ENCODE results near the gene IL27RA. TPM values are rescaled to one million over a fixed set of nuclear protein-coding genes. Genes with fewer than 3 reads are reported as not detected.

Gene IL27RA
- total RNA-seq, 1 donor, result 3.9 TPM

DNA sequence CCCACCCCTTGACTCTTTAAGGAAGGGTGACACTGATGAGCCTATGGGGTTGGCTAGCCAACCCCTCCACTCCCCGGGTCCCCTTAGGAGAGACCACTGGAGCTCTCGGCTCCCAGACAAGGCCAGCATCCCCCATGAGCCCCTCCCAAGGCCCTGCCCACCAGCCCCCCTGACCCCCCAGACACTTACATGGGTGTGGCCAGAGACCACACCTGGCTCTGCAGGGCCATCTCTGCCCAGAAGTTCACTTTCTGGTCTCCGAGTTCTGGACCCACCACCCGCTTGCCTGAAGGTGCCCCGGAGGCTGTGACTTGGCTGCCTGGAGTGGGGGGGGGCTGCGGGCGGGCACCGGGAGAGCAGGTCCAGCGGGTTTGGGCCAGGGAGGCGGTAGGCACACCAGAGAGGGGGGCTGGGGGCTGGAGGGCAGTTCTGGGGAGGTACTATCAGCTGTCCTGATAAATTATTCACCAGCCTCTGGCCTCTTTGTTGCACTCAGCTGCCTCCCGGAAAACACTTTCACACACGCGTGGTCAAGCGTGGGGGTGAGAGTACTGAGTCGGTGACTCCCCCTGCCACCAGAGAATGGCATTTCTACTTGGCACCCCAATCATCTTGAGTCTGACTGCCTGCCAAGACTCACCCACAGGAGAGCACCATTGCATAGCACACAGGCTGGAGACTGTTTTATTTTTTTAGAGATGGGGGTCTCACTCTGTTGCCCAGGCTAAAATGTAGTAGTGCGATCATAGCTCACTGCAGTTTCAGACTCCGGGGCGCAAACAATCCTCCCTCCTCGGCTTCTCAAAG, 30.4 kb downstream of the IL27RA start, which contains the start of gene PALM3:
TSS of gene PALM3 (minus strand) at position 326 of the 807 bp plus-strand sequence. CDS start at position 230, 96 bp downstream.
- TF ChIP-seq, protein P1, sequence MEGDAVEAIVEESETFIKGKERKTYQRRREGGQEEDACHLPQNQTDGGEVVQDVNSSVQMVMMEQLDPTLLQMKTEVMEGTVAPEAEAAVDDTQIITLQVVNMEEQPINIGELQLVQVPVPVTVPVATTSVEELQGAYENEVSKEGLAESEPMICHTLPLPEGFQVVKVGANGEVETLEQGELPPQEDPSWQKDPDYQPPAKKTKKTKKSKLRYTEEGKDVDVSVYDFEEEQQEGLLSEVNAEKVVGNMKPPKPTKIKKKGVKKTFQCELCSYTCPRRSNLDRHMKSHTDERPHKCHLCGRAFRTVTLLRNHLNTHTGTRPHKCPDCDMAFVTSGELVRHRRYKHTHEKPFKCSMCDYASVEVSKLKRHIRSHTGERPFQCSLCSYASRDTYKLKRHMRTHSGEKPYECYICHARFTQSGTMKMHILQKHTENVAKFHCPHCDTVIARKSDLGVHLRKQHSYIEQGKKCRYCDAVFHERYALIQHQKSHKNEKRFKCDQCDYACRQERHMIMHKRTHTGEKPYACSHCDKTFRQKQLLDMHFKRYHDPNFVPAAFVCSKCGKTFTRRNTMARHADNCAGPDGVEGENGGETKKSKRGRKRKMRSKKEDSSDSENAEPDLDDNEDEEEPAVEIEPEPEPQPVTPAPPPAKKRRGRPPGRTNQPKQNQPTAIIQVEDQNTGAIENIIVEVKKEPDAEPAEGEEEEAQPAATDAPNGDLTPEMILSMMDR (IDR thresholded peaks at IDR 0.05; ENCODE audit: insufficient read depth, low read depth, low read length), result no peak
- no peak for DNase-seq (ENCODE audit: low read depth)
- no peak within 1 kb of the TSS for H3K4me3 ChIP-seq (ENCODE audit: low read depth, low read length)

DNA sequence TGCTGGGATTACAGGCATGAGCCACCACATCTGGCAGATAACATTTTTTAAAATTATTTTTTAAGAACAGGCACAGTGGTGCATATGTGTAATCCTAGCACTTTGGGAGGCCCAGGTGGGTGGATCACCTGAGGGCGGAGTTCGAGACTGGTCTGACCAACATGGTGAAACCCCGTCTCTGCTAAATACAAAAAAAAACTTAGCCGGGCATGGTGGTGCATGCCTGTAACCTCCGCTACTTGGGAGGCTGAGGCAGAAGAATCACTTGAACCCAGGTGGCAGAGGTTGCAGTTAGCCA, 30.9 kb downstream of the IL27RA start:
- H3K4me3 ChIP-seq (ENCODE audit: low read depth, low read length), result no peak overlapping the region
- TF ChIP-seq, protein P1 (IDR thresholded peaks at IDR 0.05; ENCODE audit: insufficient read depth, low read depth, low read length), result no peak
- no peak for DNase-seq (ENCODE audit: low read depth)

DNA sequence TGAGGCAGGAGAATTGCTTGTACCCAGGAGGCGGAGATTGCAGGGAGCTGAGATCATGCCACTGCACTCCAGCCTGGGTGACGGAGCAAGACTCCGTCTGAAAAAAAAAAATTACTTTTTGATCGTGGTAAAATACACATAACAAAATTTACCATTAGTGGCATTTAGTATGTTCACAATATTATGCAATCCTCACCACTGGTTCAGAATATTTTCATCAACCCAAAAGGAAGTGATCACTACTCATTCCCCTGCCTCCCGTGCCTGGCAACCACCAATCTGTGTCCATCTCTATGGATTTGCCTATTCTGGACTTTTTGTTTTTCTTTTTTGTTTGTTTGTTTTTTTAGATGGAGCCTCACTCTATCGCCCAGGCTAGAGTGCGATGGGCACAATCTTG, 31.5 kb downstream of the IL27RA start:
- TF ChIP-seq, protein P1 (IDR thresholded peaks at IDR 0.05; ENCODE audit: insufficient read depth, low read depth, low read length), result no peak
- H3K4me3 ChIP-seq (ENCODE audit: low read depth, low read length), result no peak overlapping the region
- no peak for DNase-seq (ENCODE audit: low read depth)

DNA sequence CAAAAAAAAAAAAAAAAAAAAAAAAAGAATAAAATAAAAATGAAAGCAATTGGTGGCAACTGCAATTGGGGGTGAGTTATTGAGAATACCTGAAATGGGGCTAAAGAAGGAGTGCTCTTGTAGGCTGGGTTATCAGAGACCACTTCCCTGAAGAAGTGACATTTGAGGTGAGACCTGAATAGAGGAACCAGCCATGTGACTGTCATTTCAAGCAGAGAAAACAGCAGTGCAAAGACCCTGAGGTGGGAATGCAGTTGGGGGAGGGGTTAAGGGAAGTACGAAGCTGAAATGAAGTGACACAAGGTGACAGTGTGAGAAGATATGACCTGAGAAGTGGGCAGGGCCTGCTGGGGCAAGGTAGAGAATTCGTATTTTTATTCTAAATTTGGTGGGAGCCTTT, 34.6 kb downstream of the IL27RA start:
- TF ChIP-seq, protein P1 (IDR thresholded peaks at IDR 0.05; ENCODE audit: insufficient read depth, low read depth, low read length), result no peak
- no peak overlapping the region for H3K4me3 ChIP-seq (ENCODE audit: low read depth, low read length)
- no peak for DNase-seq (ENCODE audit: low read depth)

DNA sequence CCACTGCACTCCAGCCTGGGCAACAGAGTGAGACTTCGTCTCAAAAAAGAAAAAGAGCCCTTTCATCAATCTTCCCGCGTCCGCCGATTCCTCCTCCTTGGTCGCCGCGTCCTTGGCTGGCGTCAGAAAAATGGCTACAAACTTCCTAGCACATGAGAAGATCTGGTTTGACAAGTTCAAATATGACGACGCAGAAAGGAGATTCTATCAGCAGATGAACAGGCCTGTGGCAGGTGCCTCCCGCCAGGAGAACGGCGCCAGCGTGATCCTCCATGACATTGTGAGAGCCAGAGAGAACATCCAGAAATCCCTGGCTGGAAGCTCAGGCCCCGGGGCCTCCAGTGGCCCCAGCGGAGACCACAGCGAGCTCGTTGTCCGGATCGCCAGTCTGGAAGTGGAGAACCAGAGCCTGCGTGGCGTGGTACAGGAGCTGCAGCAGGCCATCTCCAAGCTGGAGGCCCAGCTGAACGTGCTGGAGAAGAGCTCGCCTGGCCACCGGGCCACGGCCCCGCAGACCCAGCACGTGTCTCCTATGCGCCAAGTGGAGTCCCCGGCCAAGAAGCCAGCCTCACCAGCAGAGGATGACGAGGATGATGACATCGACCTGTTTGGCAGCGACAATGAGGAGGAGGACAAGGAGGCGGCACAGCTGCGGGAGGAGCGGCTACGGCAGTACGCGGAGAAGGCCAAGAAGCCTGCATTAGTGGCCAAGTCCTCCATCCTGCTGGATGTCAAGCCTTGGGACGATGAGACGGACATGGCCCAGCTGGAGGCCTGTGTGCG, 38.9 kb downstream of the IL27RA start:
- TF ChIP-seq, protein P1 (IDR thresholded peaks at IDR 0.05; ENCODE audit: insufficient read depth, low read depth, low read length), result no peak
- no peak for DNase-seq (ENCODE audit: low read depth)
- no peak overlapping the region for H3K4me3 ChIP-seq (ENCODE audit: low read depth, low read length)

DNA sequence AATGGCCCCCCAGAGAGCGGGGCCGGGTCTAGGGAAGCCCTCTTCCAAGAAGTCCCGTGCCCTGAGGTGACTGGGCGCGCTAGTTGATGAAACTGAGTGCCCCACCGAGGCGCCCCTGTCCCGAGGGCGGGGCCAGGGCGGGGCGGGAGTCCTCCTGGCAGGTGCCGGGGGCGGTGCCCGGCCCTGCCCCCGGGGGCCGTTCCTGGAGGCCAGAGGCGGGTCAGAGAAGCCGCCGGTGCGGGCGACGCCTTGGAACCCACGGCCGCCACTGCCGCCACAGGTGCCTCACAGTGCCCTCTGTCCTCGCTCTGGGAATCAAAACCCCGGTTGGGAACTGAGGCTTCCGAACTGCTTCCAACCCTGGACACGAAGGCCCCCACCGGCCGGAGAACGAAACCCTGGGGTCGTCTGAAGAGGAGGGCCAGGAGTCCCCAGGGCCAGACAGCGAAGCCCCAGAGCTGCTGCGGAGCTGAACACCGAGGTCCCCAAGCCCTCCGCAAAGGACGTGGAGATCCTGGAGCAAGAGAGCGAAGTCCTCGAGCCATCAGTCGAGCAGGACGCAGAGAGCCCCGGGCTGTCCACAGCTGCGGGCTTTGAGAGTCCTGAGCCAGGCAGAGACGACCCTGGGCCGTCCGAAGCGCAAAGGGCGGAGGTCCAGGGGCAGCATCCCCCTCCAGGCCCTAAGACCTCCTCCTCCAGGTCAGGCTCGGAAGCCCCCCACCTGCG, 41.1 kb downstream of the IL27RA start, which contains the start of gene MISP3:
TSS of gene MISP3 (plus strand) at position 252 of the 726 bp plus-strand sequence. CDS start 524 bp downstream, outside the sequence.
- peak; percentile 53 for DNase-seq (ENCODE audit: low read depth)
- TF ChIP-seq, protein P1 (IDR thresholded peaks at IDR 0.05; ENCODE audit: insufficient read depth, low read depth, low read length), result no peak
- peak within 1 kb of the TSS; percentile 71 for H3K4me3 ChIP-seq (ENCODE audit: low read depth, low read length)

Measured in fibroblast of villous mesenchyme (primary cell).